Fibroblast of villous mesenchyme (primary cell): ENCODE data around the gene ACIN1. TPM values are rescaled to one million over a fixed set of nuclear protein-coding genes. Genes with fewer than 3 reads are reported as not detected.

Source experiments
- DNase-seq: peaks from one replicate; pipeline ENCODE4 v3.0.0-alpha.2; 2010; ENCODE audit warnings: low read depth
- H3K4me3 ChIP-seq: 2 replicates; pipeline ENCODE4 v1.5.1; 2011; ENCODE audit warnings: low read depth, mild to moderate bottlenecking, low read length
- CTCF ChIP-seq: IDR thresholded peaks from 2 replicates; pipeline ENCODE4 v1.5.1; 2012; ENCODE audit warnings: low read depth, mild to moderate bottlenecking, low read length; ENCODE audit not compliant: insufficient read depth
- total RNA-seq: library from RNA; depleted of rRNA; stranded (reverse); fragments of >200 nt; gene quantifications from 2 replicates; pipeline ENCODE4 v1.2.3, GENCODE V29; 2012

Gene ACIN1
- total RNA-seq, 1 donor, result 106 TPM

- H3K4me3 ChIP-seq, result no peak overlapping the region
- TF ChIP-seq CTCF, result no peak
- no peak for DNase-seq
These were observed 81.7 kb downstream of the ACIN1 start for GRCh38 chr14:23013054-23013748.

- peak within 1 kb of the TSS; percentile 67 for H3K4me3 ChIP-seq
- peak; percentile 42 for DNase-seq
- no peak for TF ChIP-seq CTCF
These were observed 84.8 kb downstream of the ACIN1 start, which contains the start of gene C14orf93 for GRCh38 chr14:23009939-23010726. Gene C14orf93, minus strand, starts transcription at chr14:23010143. Its CDS starts 11,120 bp downstream, at chr14:22999023.

- no peak for DNase-seq
- TF ChIP-seq CTCF, result no peak
- peak overlapping the region; percentile 67 for H3K4me3 ChIP-seq
These were observed 85.4 kb downstream of the ACIN1 start for GRCh38 chr14:23009483-23009938.

- no peak for TF ChIP-seq CTCF
- peak; percentile 14 for DNase-seq
- H3K4me3 ChIP-seq, result no peak overlapping the region
These were observed 86.1 kb downstream of the ACIN1 start for GRCh38 chr14:23008831-23009230.

Other genes starting within 250 kb of the ACIN1 start
- 104 and 108 TPM in 2 replicates for gene LRP10, start 223.4 kb downstream of the ACIN1 start, total RNA-seq
- gene REM2, start 211.9 kb downstream of the ACIN1 start, total RNA-seq, result under 0.01 and 0.43 TPM in 2 replicates
- gene RBM23, start 176.0 kb downstream of the ACIN1 start, total RNA-seq, result 60.9 and 68.6 TPM in 2 replicates
- gene PRMT5, start 165.8 kb downstream of the ACIN1 start, total RNA-seq, result 56.7 and 82.5 TPM in 2 replicates
- 29.8 and 46.7 TPM in 2 replicates for gene HAUS4, start 138.0 kb downstream of the ACIN1 start, total RNA-seq
- 105 and 131 TPM in 2 replicates for gene AJUBA, start 112.6 kb downstream of the ACIN1 start, total RNA-seq
- 4.5 and 4.7 TPM in 2 replicates for gene C14orf93, start 85.0 kb downstream of the ACIN1 start, total RNA-seq
- 178 and 196 TPM in 2 replicates for gene PSMB5, start 60.2 kb downstream of the ACIN1 start, total RNA-seq
- not detected in 2 replicates for gene PSMB11, start 52.9 kb downstream of the ACIN1 start, total RNA-seq
- gene CDH24, start 37.6 kb downstream of the ACIN1 start, total RNA-seq, result 6.4 and 10.8 TPM in 2 replicates
- gene C14orf119, start 369 bp upstream of the ACIN1 start, total RNA-seq, result 48.0 and 66.1 TPM in 2 replicates
- gene CIROP, start 9.9 kb upstream of the ACIN1 start, total RNA-seq, result not detected in 2 replicates
- gene CEBPE, start 24.1 kb upstream of the ACIN1 start, total RNA-seq, result not detected in 2 replicates
- gene SLC7A8, start 88.5 kb upstream of the ACIN1 start, total RNA-seq, result 0.86 and 0.97 TPM in 2 replicates
- gene RNF212B, start 142.8 kb upstream of the ACIN1 start, total RNA-seq, result not detected in 2 replicates
- gene HOMEZ, start 191.0 kb upstream of the ACIN1 start, total RNA-seq, result 4.2 and 6.0 TPM in 2 replicates
- gene PPP1R3E, start 207.7 kb upstream of the ACIN1 start, total RNA-seq, result 3.0 and 5.8 TPM in 2 replicates
- gene BCL2L2, start 211.7 kb upstream of the ACIN1 start, total RNA-seq, result 17.7 and 20.7 TPM in 2 replicates
- 51.2 and 75.1 TPM in 2 replicates for gene PABPN1, start 226.3 kb upstream of the ACIN1 start, total RNA-seq